Ovary (tissue), 3 donors: Measurements from ENCODE around the gene ZNF629.

ENCODE experiments used
- CTCF ChIP-seq, 3 donors: fragments of 450-650 bp in 2 of 3; fragments of 200-600 bp in 1 of 3; IDR thresholded peaks; one replicate each; pipeline versions ENCODE4 v1.5.1 to v1.8.0; 2016 to 2022; ENCODE audit warnings: antibody characterized with exemption in 3 of 3, mild to moderate bottlenecking in 1 of 3
- POLR2A ChIP-seq: fragments of 450-650 bp; IDR thresholded peaks from one replicate; pipeline ENCODE4 v1.6.1; 2017; ENCODE audit warnings: antibody characterized with exemption, mild to moderate bottlenecking, moderate library complexity
- donor health status: DM: no; HTN: no; CAD: no.

GRCh38 chr16:30758988-30759491 lies 28.0 kb downstream of the ZNF629 start:
- no peak for TF ChIP-seq CTCF (IDR thresholded peaks at IDR 0.05)
- TF ChIP-seq POLR2A: no peak
